A549 (cell line): ENCODE measurements around the gene VWA8. TPM values are rescaled to one million over a fixed set of nuclear protein-coding genes. Genes with fewer than 3 reads are reported as not detected.

Experiments
- ATAC-seq, 2 experiments: fragments of 200-7000 bp in 1 of 2; fragments of >200 bp in 1 of 2; cut with Nextera tagmentation in 1 of 2; cut with Tn5 transposase in 1 of 2; 3 replicates each; pipeline versions ENCODE4 v1.8.0 to v1.9.1; 2018 to 2020; ENCODE audit warnings: mild to moderate bottlenecking in 1 of 2, moderate library complexity in 1 of 2
- CTCF ChIA-PET: fragments of 300-600 bp; sonication (Branson Sonifier 250); formaldehyde crosslinking; extraction: SDS; loops from one replicate; lab custom pipeline; 2021; ENCODE audit warnings: antibody characterized with exemption, inconsistent platforms; lab: Yijun Ruan, JAX
- POLR2A ChIA-PET: fragments of 350-600 bp; formaldehyde crosslinking; extraction: SDS; loops from one replicate; lab custom pipeline; 2021; ENCODE audit warnings: antibody characterized with exemption, inconsistent platforms; lab: Yijun Ruan, JAX
- DNase-seq, 2 experiments: peaks; one replicate each; pipeline versions ENCODE4 v3.0.0 to v3.0.0-alpha.2; 2011 to 2016; ENCODE audit warnings: low read depth in 1 of 2, low spot score in 1 of 2
- FAIRE-seq: peaks from 2 replicates; lab custom pipeline; 2011; peaks lifted over from hg19 to GRCh38; lab: Jason Lieb, UNC
- H3K27ac ChIP-seq, 2 experiments: fragments of >200 bp; sonication (Bioruptor Twin); formaldehyde crosslinking; 3 replicates each; pipeline ENCODE4 v1.5.1; 2016 to 2017
- H3K4me1 ChIP-seq: fragments of >200 bp; sonication (Bioruptor Twin); formaldehyde crosslinking; 3 replicates; pipeline ENCODE4 v1.6.1; 2016
- H3K4me2 ChIP-seq: fragments of >200 bp; sonication (Bioruptor Twin); formaldehyde crosslinking; 3 replicates; pipeline ENCODE4 v1.6.1; 2016
- H3K4me3 ChIP-seq: fragments of >200 bp; sonication (Bioruptor Twin); formaldehyde crosslinking; 3 replicates; pipeline ENCODE4 v1.5.1; 2016
- H3K9me3 ChIP-seq: fragments of >200 bp; sonication (Bioruptor Twin); formaldehyde crosslinking; 3 replicates; pipeline ENCODE4 v1.6.1; 2016
- CBX2 ChIP-seq: fragments of 200-600 bp; sonication (generic); IDR thresholded peaks from 2 replicates; pipeline ENCODE4 v1.6.1; 2016; ENCODE audit warnings: low read depth, mild to moderate bottlenecking, borderline replicate concordance
- CEBPB ChIP-seq, 2 experiments: fragments of >200 bp in 1 of 2; sonication (Bioruptor Twin) in 1 of 2; formaldehyde crosslinking in 1 of 2; IDR thresholded peaks; 2 replicates each; pipeline ENCODE4 v1.6.1; 2012 to 2016
- CHD2 ChIP-seq: fragments of 150-350 bp; IDR thresholded peaks from 2 replicates; pipeline ENCODE4 v1.6.1; 2014; ENCODE audit warnings: low read length; ENCODE audit not compliant: partially characterized antibody
- EHF ChIP-seq: fragments of 250-450 bp; sonication (Bioruptor Pico); IDR thresholded peaks from 2 replicates; pipeline ENCODE4 v1.5.0; 2020; ENCODE audit warnings: mild to moderate bottlenecking
- ESRRA ChIP-seq: fragments of 150-350 bp; IDR thresholded peaks from 2 replicates; pipeline ENCODE4 v1.6.1; 2014; ENCODE audit warnings: mild to moderate bottlenecking, low read length, borderline replicate concordance
- FOSB ChIP-seq: fragments of 250-450 bp; sonication (Bioruptor Pico); IDR thresholded peaks from 2 replicates; pipeline ENCODE4 v1.5.0; 2020; ENCODE audit warnings: mild to moderate bottlenecking, moderate library complexity
- GATA3 ChIP-seq: IDR thresholded peaks from 2 replicates; pipeline ENCODE4 v1.6.1; 2012; ENCODE audit warnings: borderline replicate concordance
- HES2 ChIP-seq: fragments of >200 bp; sonication (Bioruptor Twin); formaldehyde crosslinking; IDR thresholded peaks from 2 replicates; pipeline ENCODE4 v1.6.1; 2016
- HOXA7 ChIP-seq: fragments of 250-450 bp; sonication (Bioruptor Pico); IDR thresholded peaks from 2 replicates; pipeline ENCODE4 v1.5.0; 2020; ENCODE audit warnings: mild to moderate bottlenecking, moderate library complexity
- HOXB13 ChIP-seq: fragments of 250-450 bp; sonication (Bioruptor Pico); IDR thresholded peaks from 2 replicates; pipeline ENCODE4 v1.5.0; 2020; ENCODE audit warnings: low read depth, mild to moderate bottlenecking, moderate library complexity
- JUN ChIP-seq, 2 experiments: fragments of >200 bp; sonication (Bioruptor Twin); formaldehyde crosslinking; IDR thresholded peaks; 2 replicates in 1 of 2; 3 replicates in 1 of 2; pipeline ENCODE4 v1.6.1; 2016 to 2017
- MAFK ChIP-seq: fragments of 450-650 bp; IDR thresholded peaks from 2 replicates; pipeline ENCODE4 v1.6.1; 2014; ENCODE audit not compliant: partially characterized antibody
- MYC ChIP-seq: IDR thresholded peaks from 2 replicates; pipeline ENCODE4 v1.6.1; 2012; ENCODE audit warnings: mild to moderate bottlenecking, inconsistent platforms, low read length, improper control_type of control experiment, borderline replicate concordance
- NFE2L2 ChIP-seq: fragments of 150-350 bp; conservative IDR thresholded peaks from 2 replicates; pipeline ENCODE4 v1.6.1; 2014; ENCODE audit warnings: low read length
- POLR2AphosphoS2 ChIP-seq: conservative IDR thresholded peaks from 2 replicates; pipeline ENCODE4 v1.6.1; 2012; ENCODE audit warnings: low read length, improper control_type of control experiment, inconsistent platforms
- RAD21 ChIP-seq, 2 experiments: fragments of >200 bp in 1 of 2; sonication (Bioruptor Twin) in 1 of 2; formaldehyde crosslinking in 1 of 2; IDR thresholded peaks in 1 of 2; conservative IDR thresholded peaks in 1 of 2; 2 replicates in 1 of 2; 3 replicates in 1 of 2; pipeline ENCODE4 v1.6.1; 2012 to 2018; ENCODE audit warnings: inconsistent platforms in 1 of 2
- SMC3 ChIP-seq: fragments of >200 bp; sonication (Bioruptor Twin); formaldehyde crosslinking; IDR thresholded peaks from 3 replicates; pipeline ENCODE4 v1.6.1; 2018; ENCODE audit warnings: inconsistent platforms
- ZC3H11A ChIP-seq: fragments of 450-650 bp; IDR thresholded peaks from 2 replicates; pipeline ENCODE4 v1.6.1; 2014; ENCODE audit warnings: antibody characterized with exemption, mild to moderate bottlenecking
- ZFP36 ChIP-seq: fragments of 450-650 bp; IDR thresholded peaks from 2 replicates; pipeline ENCODE4 v1.6.1; 2014; ENCODE audit warnings: borderline replicate concordance; ENCODE audit not compliant: partially characterized antibody
- WGBS: methylation state at CpG from one replicate; pipeline ENCODE4 v1.1.6; 2017; ENCODE audit errors: missing lambda C conversion rate; 5-methylcytosine and 5-hydroxymethylcytosine counted together
- polyA plus RNA-seq, 4 experiments: library from polyadenylated mRNA; depleted of rRNA in 3 of 4; stranded (reverse); fragments of >200 nt; fragmentation: RNase III in 1 of 4; extraction: RNeasy Plus Mini Kit Qiagen cat#74134 plus additional on column Dnase treatment in 1 of 4; gene quantifications; 2 replicates in 3 of 4; 3 replicates in 1 of 4; pipeline ENCODE4 v1.2.3, GENCODE V29; 2011 to 2017
- TF ChIP-seq, protein P1 (sequence below): fragments of 150-350 bp; IDR thresholded peaks from 2 replicates; pipeline ENCODE4 v1.6.1; 2014; ENCODE audit warnings: low read depth, mild to moderate bottlenecking, low read length
- TF ChIP-seq, protein P2 (sequence below): fragments of 250-450 bp; sonication (Bioruptor Pico); IDR thresholded peaks from 2 replicates; pipeline ENCODE4 v1.5.0; 2021; ENCODE audit warnings: mild to moderate bottlenecking, moderate library complexity, borderline replicate concordance
- TF ChIP-seq, protein P3 (sequence below): IDR thresholded peaks from 2 replicates; pipeline ENCODE4 v1.6.1; 2012

The VWA8 gene
- polyA plus RNA-seq, 2 of the 4 experiments (the other 2 are of a cell fraction), result 6.4 to 15.3 TPM

DNA sequence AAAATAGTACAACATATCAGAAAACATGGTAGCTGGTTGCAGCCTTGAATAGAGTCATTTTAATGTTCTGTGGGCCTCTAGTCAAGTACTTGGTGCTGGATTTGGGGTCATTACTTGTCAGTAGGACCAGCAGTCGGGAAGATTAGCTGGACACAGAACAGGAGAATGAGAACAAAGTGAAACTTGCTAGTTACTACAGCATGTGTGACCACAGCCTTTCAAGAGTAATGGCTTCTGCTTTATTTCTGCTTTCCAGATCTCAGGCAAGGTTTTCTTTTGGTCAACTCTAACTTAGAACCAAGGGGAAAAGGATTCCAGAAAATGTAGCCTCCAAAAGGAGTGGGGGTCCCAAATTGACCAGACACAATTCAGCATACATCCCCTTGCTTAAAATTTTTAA is 17.1 kb upstream of the VWA8 start:
- Histone ChIP-seq H3K4me1 (peaks cover 5% of the 10 kb centered on the region; the same call in 1 of the 3 replicates), H3K27ac (no peak overlapping the region), H3K4me2 (no peak overlapping the region), H3K9me3 (no peaks in the 10 kb centered on the region), H3K4me3 (no peak overlapping the region)
- ChIA-PET POLR2A (no interaction called here), CTCF (interaction anchor here (1.4 kb wide), 1 partner anchor 25 kb away, joined by 3 read pairs; no protein-coding TSS in a partner anchor)
- ATAC-seq (no peak), DNase-seq (no peak), FAIRE-seq (no peak)
- 40% methylated on average over 1 of the region's 1 CpG for WGBS
- no peak for TF ChIP-seq MYC
- TF ChIP-seq RAD21 (conservative IDR thresholded peaks at IDR 0.05 in 1 of 2, IDR thresholded peaks at IDR 0.05 in 1 of 2), result no peak
- TF ChIP-seq SMC3, result no peak
- no peak for TF ChIP-seq CEBPB (IDR thresholded peaks at IDR 0.05)
- no peak for TF ChIP-seq JUN (IDR thresholded peaks at IDR 0.05)
- TF ChIP-seq HES2, result no peak
- TF ChIP-seq, protein P1, sequence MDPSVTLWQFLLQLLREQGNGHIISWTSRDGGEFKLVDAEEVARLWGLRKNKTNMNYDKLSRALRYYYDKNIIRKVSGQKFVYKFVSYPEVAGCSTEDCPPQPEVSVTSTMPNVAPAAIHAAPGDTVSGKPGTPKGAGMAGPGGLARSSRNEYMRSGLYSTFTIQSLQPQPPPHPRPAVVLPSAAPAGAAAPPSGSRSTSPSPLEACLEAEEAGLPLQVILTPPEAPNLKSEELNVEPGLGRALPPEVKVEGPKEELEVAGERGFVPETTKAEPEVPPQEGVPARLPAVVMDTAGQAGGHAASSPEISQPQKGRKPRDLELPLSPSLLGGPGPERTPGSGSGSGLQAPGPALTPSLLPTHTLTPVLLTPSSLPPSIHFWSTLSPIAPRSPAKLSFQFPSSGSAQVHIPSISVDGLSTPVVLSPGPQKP, result no peak
- TF ChIP-seq MAFK, result no peak
- TF ChIP-seq HOXA7 (CRISPR knock-in tag), result no peak
- no peak for TF ChIP-seq FOSB (CRISPR knock-in tag)
- no peak for TF ChIP-seq ZC3H11A
- no peak for TF ChIP-seq ESRRA
- TF ChIP-seq ZFP36, result no peak
- no peak for TF ChIP-seq POLR2AphosphoS2
- TF ChIP-seq, protein P2, sequence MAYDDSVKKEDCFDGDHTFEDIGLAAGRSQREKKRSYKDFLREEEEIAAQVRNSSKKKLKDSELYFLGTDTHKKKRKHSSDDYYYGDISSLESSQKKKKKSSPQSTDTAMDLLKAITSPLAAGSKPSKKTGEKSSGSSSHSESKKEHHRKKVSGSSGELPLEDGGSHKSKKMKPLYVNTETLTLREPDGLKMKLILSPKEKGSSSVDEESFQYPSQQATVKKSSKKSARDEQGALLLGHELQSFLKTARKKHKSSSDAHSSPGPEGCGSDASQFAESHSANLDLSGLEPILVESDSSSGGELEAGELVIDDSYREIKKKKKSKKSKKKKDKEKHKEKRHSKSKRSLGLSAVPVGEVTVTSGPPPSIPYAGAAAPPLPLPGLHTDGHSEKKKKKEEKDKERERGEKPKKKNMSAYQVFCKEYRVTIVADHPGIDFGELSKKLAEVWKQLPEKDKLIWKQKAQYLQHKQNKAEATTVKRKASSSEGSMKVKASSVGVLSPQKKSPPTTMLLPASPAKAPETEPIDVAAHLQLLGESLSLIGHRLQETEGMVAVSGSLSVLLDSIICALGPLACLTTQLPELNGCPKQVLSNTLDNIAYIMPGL (CRISPR knock-in tag), result no peak
- TF ChIP-seq HOXB13 (CRISPR knock-in tag), result no peak
- no peak for TF ChIP-seq GATA3
- TF ChIP-seq, protein P3, sequence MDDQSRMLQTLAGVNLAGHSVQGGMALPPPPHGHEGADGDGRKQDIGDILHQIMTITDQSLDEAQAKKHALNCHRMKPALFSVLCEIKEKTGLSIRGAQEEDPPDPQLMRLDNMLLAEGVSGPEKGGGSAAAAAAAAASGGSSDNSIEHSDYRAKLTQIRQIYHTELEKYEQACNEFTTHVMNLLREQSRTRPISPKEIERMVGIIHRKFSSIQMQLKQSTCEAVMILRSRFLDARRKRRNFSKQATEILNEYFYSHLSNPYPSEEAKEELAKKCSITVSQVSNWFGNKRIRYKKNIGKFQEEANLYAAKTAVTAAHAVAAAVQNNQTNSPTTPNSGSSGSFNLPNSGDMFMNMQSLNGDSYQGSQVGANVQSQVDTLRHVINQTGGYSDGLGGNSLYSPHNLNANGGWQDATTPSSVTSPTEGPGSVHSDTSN, result no peak

DNA sequence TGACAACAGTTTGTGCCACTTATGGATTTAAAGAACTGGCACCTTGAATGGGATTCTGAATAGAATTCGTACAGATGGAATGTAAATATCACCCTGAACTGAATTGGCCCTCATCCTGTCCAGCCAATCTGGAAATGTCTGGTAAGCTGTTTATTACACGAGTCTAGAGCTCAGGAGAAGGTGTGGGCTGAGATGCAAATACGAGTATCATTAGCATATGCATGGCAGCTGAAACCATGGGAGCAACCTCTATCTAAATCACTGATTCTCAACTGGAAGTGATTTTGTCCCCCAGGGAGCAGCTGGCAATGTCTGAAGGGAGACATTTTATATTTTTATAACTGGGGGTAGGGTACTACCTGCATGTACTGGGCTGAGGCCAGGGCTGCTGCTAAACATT is 15.6 kb upstream of the VWA8 start:
- no peak for TF ChIP-seq HOXA7 (CRISPR knock-in tag)
- TF ChIP-seq EHF (CRISPR knock-in tag), result no peak
- no peak for TF ChIP-seq CHD2
- no peak for TF ChIP-seq NFE2L2
- TF ChIP-seq CBX2, result no peak
- ChIA-PET CTCF (interaction anchor here (0.6 kb wide), 1 partner anchor 196 kb away, joined by 3 read pairs; no protein-coding TSS in a partner anchor), POLR2A (no interaction called here)
- ATAC-seq, result no peak
- DNase-seq, result no peak
- Histone ChIP-seq H3K27ac (no peak overlapping the region), H3K4me1 (no peaks in the 10 kb centered on the region), H3K9me3 (no peaks in the 10 kb centered on the region), H3K4me3 (no peak overlapping the region), H3K4me2 (no peak overlapping the region)
- no peak for FAIRE-seq
- WGBS, result 58% methylated on average over 3 of the region's 3 CpGs
